Stomach (tissue), 19 donors: ENCODE results near the gene NETO2. TPM values are rescaled to one million over a fixed set of nuclear protein-coding genes. Genes with fewer than 3 reads are reported as not detected.
A peak's percentile ranks its signal among the peaks of the same experiment; 100 is the strongest.
"Not testable (repeated sequence)": the region's sequence is repeated elsewhere in the genome, so short reads cannot be mapped to it uniquely, and the experiment has no call there.

ENCODE experiments used
- DNase-seq, 2 donors: peaks; one replicate each; pipeline versions ENCODE4 v3.0.0 to v3.0.0-alpha.2; 2013 to 2019
- H3K27ac ChIP-seq, 5 donors: fragments of 200-600 bp in 4 of 5; sonication (generic) in 4 of 5; one replicate each; pipeline ENCODE4 v1.5.1; 2013 to 2019; ENCODE audit warnings: mild to moderate bottlenecking in 1 of 5, moderate library complexity in 1 of 5
- H3K27me3 ChIP-seq, 3 donors: fragments of 200-600 bp; sonication (generic); one replicate each; pipeline ENCODE4 v1.5.1; 2017 to 2019; ENCODE audit warnings: mixed run types in 1 of 3
- H3K36me3 ChIP-seq, 4 donors: fragments of 200-600 bp; sonication (generic); 1 replicate in 3 of 4; 2 replicates in 1 of 4; pipeline ENCODE4 v1.5.1; 2016 to 2019
- H3K4me1 ChIP-seq, 4 donors: fragments of 200-600 bp; sonication (generic); one replicate each; pipeline ENCODE4 v1.5.1; 2016 to 2019
- H3K4me3 ChIP-seq, 4 donors: fragments of 200-600 bp; sonication (generic) in 3 of 4; one replicate each; pipeline ENCODE4 v1.5.1; 2016 to 2019; ENCODE audit warnings: mild to moderate bottlenecking in 1 of 4
- H3K9me3 ChIP-seq, 4 donors: fragments of 200-600 bp; sonication (generic); one replicate each; pipeline ENCODE4 v1.5.1; 2016 to 2019
- EP300 ChIP-seq: sonication (generic); formaldehyde crosslinking; IDR thresholded peaks from one replicate; pipeline ENCODE4 v1.6.1; 2017; ENCODE audit warnings: antibody characterized with exemption
- POLR2A ChIP-seq, 4 donors: fragments of 450-650 bp; IDR thresholded peaks; one replicate each; pipeline ENCODE4 v1.6.1; 2016; ENCODE audit warnings: antibody characterized with exemption in 4 of 4, control low read depth in 2 of 4, mild to moderate bottlenecking in 1 of 4, moderate library complexity in 1 of 4
- POLR2AphosphoS5 ChIP-seq, 3 donors: sonication (generic); formaldehyde crosslinking; IDR thresholded peaks; one replicate each; pipeline ENCODE4 v1.6.1; 2016; ENCODE audit warnings: antibody characterized with exemption in 3 of 3
- WGBS, 5 donors: extraction: QIAGEN DNeasy Blood & Tissue Kit in 3 of 5; methylation state at CpG; one replicate each; pipeline versions ENCODE4 v1.1.5 to v1.1.7; 2013 to 2018; 5-methylcytosine and 5-hydroxymethylcytosine counted together
- intact Hi-C: fragments of 100-400 bp; cut with DNase I; formaldehyde crosslinking; loops from one replicate; pipeline ENCODE4 v1.15.1; 2023; ENCODE audit warnings: low total_unique reads
- long read RNA-seq, 10 donors: transcript quantifications; one replicate each; lab custom pipeline, GENCODE V29; 2026
- polyA plus RNA-seq, 3 donors: library from polyadenylated mRNA; stranded (reverse); fragments of 200-250 nt; gene quantifications; one replicate each; pipeline ENCODE4 v1.2.3, GENCODE V29; 2013
- total RNA-seq, 5 donors: library from RNA; depleted of rRNA; stranded (reverse); fragments of >200 nt; gene quantifications; one replicate each; pipeline versions ENCODE4 v1.1.0 to v1.2.3, GENCODE V29; 2014 to 2016
- TF ChIP-seq, protein P1 (sequence below), 7 experiments: fragments of 450-650 bp in 4 of 7; fragments of 200-600 bp in 3 of 7; sonication (generic) in 3 of 7; IDR thresholded peaks; one replicate each; pipeline ENCODE4 v1.5.1; 2016 to 2019; ENCODE audit warnings: antibody characterized with exemption in 7 of 7, control low read depth in 2 of 7, mild to moderate bottlenecking in 1 of 7
- donor health status: healthy with polysubstance abuse.
- donor health status: Bipolar disorder and iron deficiency.
- donor health status: healthy.

The NETO2 gene
- total RNA-seq (1 to 10 TPM in 3 of 5 donors, under 1 TPM in 1, not detected in 1; 0.45 to 9.3 (median 5.0) TPM), polyA plus RNA-seq (1 to 10 TPM; 1.5 to 2.8 (median 2.2) TPM)
- long read RNA-seq, donor 1 = 0 reads
- long read RNA-seq, donor 2 = 0 reads
- long read RNA-seq, donor 3 = 0 reads
- long read RNA-seq, donor 4 = 0 reads
- long read RNA-seq, donor 5, full-length matches to known transcripts = 2 of 2 reads
- long read RNA-seq, donor 5, partial matches to known transcripts = 0 of 2 reads
- long read RNA-seq, donor 5, other reads (novel, unspliced or antisense) = 0 of 2 reads
- long read RNA-seq, donor 6, full-length matches to known transcripts = 2 of 2 reads
- long read RNA-seq, donor 6, partial matches to known transcripts = 0 of 2 reads
- long read RNA-seq, donor 6, other reads (novel, unspliced or antisense) = 0 of 2 reads
- long read RNA-seq, donor 7 = 0 reads
- long read RNA-seq, donor 8, full-length matches to known transcripts = 1 of 1 reads
- long read RNA-seq, donor 8, partial matches to known transcripts = 0 of 1 reads
- long read RNA-seq, donor 8, other reads (novel, unspliced or antisense) = 0 of 1 reads
- long read RNA-seq, donor 9 = 0 reads
- long read RNA-seq, donor 10, full-length matches to known transcripts = 1 of 1 reads
- long read RNA-seq, donor 10, partial matches to known transcripts = 0 of 1 reads
- long read RNA-seq, donor 10, other reads (novel, unspliced or antisense) = 0 of 1 reads

DNA sequence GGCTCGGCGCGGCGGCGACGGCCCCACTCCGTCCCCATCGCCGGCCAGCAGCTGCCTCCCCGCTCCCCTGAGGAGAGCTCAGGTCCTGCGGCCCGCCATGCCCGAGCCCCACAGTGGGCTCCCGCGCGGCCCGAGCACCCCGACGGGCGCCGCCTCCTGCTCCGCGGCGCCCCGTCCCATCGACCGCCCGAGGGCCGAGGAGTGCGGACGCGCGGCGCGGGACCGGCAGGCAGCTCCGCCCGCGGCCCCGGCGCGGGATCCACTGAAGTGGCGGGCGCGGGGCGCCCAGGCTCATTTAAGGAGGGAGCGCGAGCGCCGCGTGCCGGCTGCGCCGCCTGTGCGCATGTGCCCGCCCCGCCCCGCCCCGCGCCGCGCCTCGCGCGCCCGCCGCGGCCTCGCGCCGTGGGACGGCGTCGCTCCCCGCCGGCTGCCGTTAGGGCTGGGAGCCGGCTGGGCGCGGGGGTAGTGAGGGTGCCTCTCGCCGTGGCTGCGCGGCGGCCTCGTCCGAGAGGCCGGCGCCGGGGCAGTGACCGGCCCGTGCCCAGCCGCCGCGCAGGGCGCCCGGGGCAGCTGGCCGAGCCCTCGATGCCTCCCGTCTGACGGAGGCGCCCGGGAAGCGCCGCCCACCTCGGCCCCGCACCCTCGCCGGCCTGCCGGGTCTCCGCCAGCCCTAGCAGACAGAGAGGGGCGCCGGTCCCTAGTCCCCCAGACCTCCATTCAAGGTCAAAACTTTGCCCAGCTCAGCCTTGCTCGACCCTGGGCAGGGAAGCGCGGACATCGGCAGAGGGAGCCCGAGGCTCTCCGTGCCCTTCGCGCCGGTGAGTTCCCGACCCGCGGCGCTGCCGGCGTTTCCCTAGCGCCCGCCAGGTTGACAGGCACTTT is at the start of gene NETO2:
Gene NETO2 (minus strand): TSS at position 269 of the 882 bp plus-strand sequence. CDS start 333 bp downstream, outside the sequence.
- Histone ChIP-seq H3K4me1 (peaks cover 18 to 30% (median 27%) of the 10 kb centered on the region in 4 donors), H3K27me3 (peaks cover 0 to 47% (median 7%) of the 10 kb centered on the region in 3 donors), H3K9me3 (no peaks in the 10 kb centered on the region), H3K27ac (peak within 1 kb of the TSS in 4 of 5 donors; percentile 25 to 64 (median 50)), H3K36me3 (no peaks in the 10 kb centered on the region), H3K4me3 (peak within 1 kb of the TSS; percentile 50 to 72 (median 57))
- WGBS, 5 donors = 1 to 2% (median 2%) methylated on average over 43 to 126 of the region's 130 CpGs
- DNase-seq = peak; percentile 57 to 86
- intact Hi-C loops = loop anchor here (5.0 to 10.0 kb wide), 2 partner anchors 911 to 1018 kb away; no protein-coding TSS in a partner anchor
- TF ChIP-seq POLR2A (IDR thresholded peaks at IDR 0.05) = no peak
- TF ChIP-seq, protein P1, sequence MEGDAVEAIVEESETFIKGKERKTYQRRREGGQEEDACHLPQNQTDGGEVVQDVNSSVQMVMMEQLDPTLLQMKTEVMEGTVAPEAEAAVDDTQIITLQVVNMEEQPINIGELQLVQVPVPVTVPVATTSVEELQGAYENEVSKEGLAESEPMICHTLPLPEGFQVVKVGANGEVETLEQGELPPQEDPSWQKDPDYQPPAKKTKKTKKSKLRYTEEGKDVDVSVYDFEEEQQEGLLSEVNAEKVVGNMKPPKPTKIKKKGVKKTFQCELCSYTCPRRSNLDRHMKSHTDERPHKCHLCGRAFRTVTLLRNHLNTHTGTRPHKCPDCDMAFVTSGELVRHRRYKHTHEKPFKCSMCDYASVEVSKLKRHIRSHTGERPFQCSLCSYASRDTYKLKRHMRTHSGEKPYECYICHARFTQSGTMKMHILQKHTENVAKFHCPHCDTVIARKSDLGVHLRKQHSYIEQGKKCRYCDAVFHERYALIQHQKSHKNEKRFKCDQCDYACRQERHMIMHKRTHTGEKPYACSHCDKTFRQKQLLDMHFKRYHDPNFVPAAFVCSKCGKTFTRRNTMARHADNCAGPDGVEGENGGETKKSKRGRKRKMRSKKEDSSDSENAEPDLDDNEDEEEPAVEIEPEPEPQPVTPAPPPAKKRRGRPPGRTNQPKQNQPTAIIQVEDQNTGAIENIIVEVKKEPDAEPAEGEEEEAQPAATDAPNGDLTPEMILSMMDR (IDR thresholded peaks at IDR 0.05) = peak in 5 of 7 experiments; percentile 14 to 24 (median 20)

- Histone ChIP-seq H3K36me3 (no peaks in the 10 kb centered on the region), H3K4me1 (no peaks in the 10 kb centered on the region), H3K9me3 (peaks cover 0 to 6% (median 0%) of the 10 kb centered on the region in 4 donors), H3K4me3 (no peak overlapping the region), H3K27ac (no peak overlapping the region), H3K27me3 (no peaks in the 10 kb centered on the region)
- TF ChIP-seq, protein P1 (IDR thresholded peaks at IDR 0.05) = no peak
- no peak for TF ChIP-seq POLR2A (IDR thresholded peaks at IDR 0.05)
- no peak for TF ChIP-seq EP300
- no peak for TF ChIP-seq POLR2AphosphoS5 (IDR thresholded peaks at IDR 0.05)
- WGBS, 5 donors = 75 to 89% (median 85%) methylated on average over 3 of the region's 3 CpGs
- DNase-seq = no peak
- intact Hi-C loops = no loop called here
Observed at GRCh38 chr16:47182318-47182717, 38.6 kb upstream of the NETO2 start.

- H3K36me3 ChIP-seq, H3K27ac ChIP-seq, intact Hi-C loops, H3K27me3 ChIP-seq, H3K9me3 ChIP-seq, DNase-seq, H3K4me3 ChIP-seq, H3K4me1 ChIP-seq: not testable (repeated sequence)
- WGBS, 5 donors = 96 to 100% (median 98%) methylated on average over 1 to 29 of the region's 31 CpGs
Observed at GRCh38 chr16:47181066-47181465, 37.3 kb upstream of the NETO2 start.

DNA sequence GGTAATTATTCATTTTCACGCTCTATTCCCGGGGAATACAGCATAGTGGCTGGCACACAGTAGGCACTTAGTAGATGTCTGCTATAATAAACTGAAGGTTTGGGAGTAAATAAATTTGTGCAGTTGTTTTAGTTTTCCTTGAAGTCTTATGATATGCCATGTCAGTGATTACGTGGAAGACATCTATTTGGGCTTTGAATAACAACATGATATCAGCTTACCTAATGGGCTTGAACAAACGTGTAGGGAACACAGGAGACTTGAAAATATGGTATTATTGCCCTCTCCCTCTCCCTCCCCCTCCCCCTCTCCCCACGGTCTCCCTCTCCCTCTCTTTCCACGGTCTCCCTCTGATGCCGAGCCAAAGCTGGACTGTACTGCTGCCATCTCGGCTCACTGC is 36.3 kb upstream of the NETO2 start:
- WGBS, 5 donors = 91 to 95% (median 92%) methylated on average over 6 to 8 of the region's 8 CpGs
- intact Hi-C loops = no loop called here
- H3K4me3 ChIP-seq = no peak overlapping the region
- DNase-seq = no peak
- no peaks in the 10 kb centered on the region for H3K27me3 ChIP-seq
- H3K27ac ChIP-seq = no peak overlapping the region
- no peaks in the 10 kb centered on the region for H3K36me3 ChIP-seq
- H3K9me3 ChIP-seq = peaks cover 0 to 6% (median 0%) of the 10 kb centered on the region in 4 donors
- no peaks in the 10 kb centered on the region for H3K4me1 ChIP-seq
- TF ChIP-seq POLR2AphosphoS5 (IDR thresholded peaks at IDR 0.05) (no peak), POLR2A (IDR thresholded peaks at IDR 0.05) (no peak)
- TF ChIP-seq, protein P1 (IDR thresholded peaks at IDR 0.05) = no peak
